ENCODE results near the gene TXNIP.
"Not testable (repeated sequence)": the region's sequence is repeated elsewhere in the genome, so short reads cannot be mapped to it uniquely, and the experiment has no call there.

The TXNIP gene

GRCh38 chr1:145996433-145997015, at the start of gene TXNIP:
Gene TXNIP, minus strand, starts transcription at chr1:145996579. Its CDS starts 313 bp downstream, at chr1:145996266.
- DNase-seq: peak; percentile 96

- no peak for DNase-seq
Measured at GRCh38 chr1:146039844-146040194, 43.4 kb upstream of the TXNIP start.

GRCh38 chr1:146036965-146037646, 40.7 kb upstream of the TXNIP start:
- DNase-seq: peak; percentile 81

GRCh38 chr1:146036241-146036964, 40.0 kb upstream of the TXNIP start:
- peak; percentile 81 for DNase-seq

DNA sequence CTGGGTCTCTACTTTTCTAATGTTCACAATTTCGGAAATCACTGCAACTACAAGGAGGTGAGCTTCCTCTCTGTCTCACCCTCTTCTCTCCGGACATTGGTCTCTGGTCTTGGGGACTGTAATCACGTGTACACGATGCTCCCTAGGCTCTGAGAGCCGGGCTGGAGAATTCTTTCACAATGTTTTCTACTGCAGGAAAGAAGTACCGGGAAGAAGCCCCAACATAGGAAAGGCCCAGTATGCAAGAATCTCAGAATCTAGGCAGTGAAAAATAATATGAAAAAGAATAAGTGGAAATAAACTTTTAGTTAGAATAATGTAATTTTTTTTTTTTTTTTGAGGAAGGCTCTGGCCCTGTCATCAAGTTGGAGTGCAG, 38.7 kb upstream of the TXNIP start:
- DNase-seq: no peak

DNA sequence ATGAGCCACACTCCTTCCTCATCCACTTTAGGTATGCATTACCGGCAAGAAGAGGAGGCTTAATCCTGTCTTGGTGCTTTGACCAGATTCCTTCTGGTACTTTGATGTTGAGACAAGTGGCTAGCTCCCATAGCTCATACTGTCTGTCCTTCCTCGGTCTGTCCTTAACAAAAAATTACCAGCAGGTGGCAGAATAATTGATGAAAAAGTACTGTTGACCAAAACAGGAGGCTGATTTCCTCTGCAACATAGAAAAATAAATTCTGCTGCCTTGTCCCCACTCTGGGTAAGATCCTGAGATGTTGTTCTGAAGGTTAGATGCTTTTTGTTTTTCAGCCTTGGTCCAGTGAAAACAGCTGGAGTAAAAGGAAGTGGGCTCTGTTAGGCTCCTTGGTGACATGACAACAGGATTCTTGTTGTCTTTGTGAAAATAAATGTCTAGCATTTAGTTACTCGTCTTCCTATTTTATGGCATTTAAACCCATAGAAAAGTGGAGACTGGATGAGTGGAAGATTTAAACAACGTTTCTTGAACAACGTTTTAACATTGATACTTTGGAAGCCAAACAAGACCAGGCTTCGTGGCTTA, 36.3 kb upstream of the TXNIP start:
- DNase-seq: peak; percentile 13

DNA sequence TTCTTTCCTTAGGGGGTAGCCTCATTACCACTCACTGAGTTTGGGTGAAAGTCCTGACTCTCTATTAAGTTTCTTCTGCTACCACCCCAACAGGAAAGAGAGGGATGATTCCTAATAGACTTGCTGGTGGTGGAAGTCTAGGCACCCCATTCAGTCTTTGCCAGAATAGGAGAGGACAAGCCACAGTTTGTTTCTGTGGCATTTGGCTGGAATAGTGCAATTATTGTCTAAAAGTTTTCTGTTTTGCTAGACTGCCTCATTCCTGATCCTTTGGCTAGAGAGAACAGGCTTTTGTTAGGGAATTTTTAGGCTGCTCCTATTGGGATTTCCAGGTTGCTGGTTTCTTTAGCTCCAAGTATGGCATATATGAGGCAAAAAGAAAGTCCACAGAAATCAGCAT, 35.1 kb upstream of the TXNIP start:
- DNase-seq: no peak

- no peak for DNase-seq
Measured at GRCh38 chr1:146029117-146029516, 32.7 kb upstream of the TXNIP start.

DNA sequence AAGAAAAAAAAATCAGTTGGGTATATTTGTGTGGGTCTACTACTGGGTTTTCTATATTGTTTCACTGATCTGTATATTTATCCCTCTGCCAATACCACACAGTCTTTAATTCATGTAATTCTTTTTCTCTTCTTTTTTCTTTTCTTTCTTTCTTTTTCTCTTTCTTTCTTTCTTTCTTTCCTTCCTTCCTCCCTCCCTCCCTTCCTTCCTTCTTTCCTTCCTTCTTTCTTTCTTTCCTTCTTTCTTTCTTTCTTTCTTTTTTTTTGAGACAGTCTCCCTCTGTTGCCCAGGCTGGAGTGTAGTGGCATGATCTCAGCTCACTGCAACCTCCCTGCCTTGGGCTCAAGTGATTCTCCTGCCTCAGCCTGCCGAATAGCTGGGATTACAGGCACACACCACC, 30.3 kb upstream of the TXNIP start:
- not testable (repeated sequence) for DNase-seq

DNA sequence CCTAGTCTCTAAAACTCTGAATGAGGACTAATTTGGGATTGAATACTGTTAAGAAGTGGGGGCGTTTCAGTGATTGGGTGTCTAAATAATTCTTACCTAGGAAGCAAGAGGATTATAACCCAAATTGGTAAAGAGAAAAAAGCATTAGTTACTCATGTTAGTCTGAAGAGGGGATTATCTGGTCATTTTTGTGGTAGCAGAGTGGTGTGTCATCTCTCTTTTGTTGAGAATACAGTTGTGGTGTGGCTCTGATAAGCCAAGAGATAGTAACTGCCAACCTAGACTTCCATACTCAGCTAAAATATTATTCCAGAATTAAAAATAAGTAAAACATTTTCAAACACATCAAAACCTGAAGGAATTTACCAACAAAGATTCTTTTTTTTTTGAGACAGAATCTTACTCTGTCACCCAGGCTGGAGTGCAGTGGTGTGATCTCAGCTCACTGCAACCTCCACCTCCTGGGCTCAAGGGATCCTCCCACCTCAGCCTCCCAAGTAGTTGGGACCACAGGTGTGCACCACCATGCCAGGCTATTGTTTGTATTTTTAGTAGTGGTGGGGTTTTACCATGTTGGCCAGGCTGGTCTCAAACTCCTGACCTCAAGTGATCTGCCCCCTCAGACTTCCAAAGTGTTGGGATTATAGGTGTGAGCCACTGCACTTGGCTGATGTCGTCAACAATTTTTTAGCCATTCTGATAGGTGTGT, 29.6 kb upstream of the TXNIP start:
- not testable (repeated sequence) for DNase-seq

GRCh38 chr1:146022403-146023127, 26.2 kb upstream of the TXNIP start:
- DNase-seq: no peak

- no peak for DNase-seq
Measured at GRCh38 chr1:146021622-146022402, 25.4 kb upstream of the TXNIP start, which contains the start of gene HJV. Gene HJV, minus strand, starts transcription at chr1:146021735. Its CDS starts 1,504 bp downstream, at chr1:146020231.

- DNase-seq: no peak
Measured at GRCh38 chr1:146021050-146021445, 24.7 kb upstream of the TXNIP start.

DNA sequence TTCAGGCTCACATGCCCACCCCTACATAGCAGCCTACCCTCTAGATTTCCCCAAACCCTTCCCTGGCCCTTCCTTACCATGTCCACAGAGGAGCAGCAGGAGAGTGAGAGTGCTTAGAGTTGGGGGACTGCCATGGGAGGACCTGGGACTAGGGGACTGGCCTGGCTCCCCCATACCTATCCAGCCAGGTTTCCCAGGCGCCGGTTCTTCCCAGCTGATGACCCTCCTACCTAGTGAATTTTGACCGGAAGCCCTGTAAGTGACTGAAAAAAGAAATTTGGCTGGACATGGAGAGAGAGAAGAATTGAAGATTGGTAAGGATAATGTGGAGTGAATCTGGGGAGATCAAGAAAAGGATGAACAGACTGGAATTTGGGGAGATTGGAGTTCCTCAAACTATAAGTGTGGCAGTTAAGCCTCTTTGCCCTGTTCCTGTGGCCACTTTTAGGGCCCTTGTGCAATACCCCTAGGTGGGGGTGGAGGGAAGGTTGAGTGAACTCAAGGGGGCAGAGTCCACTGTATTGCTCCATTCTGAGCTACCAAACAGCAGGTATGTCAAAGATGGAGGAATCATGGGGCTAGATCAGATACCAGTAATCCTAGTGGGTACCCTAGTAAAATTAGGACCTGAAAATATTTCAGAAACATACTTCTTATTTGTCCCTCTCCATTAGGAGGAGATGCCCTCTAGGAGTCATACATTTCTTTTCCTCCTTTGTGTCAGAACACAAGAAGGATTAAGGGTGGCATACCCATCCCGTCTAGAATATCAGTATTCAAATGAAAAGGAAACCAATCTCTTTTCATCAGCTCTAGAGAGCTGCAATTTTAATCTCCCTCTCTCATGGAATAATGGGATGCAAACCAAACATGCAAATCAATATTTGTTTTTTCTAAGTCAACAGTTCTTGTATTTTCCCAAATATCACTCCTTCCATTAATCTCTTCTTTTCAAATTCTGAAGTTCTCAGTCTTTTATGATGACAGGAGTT, 24.0 kb upstream of the TXNIP start:
- no peak for DNase-seq

DNA sequence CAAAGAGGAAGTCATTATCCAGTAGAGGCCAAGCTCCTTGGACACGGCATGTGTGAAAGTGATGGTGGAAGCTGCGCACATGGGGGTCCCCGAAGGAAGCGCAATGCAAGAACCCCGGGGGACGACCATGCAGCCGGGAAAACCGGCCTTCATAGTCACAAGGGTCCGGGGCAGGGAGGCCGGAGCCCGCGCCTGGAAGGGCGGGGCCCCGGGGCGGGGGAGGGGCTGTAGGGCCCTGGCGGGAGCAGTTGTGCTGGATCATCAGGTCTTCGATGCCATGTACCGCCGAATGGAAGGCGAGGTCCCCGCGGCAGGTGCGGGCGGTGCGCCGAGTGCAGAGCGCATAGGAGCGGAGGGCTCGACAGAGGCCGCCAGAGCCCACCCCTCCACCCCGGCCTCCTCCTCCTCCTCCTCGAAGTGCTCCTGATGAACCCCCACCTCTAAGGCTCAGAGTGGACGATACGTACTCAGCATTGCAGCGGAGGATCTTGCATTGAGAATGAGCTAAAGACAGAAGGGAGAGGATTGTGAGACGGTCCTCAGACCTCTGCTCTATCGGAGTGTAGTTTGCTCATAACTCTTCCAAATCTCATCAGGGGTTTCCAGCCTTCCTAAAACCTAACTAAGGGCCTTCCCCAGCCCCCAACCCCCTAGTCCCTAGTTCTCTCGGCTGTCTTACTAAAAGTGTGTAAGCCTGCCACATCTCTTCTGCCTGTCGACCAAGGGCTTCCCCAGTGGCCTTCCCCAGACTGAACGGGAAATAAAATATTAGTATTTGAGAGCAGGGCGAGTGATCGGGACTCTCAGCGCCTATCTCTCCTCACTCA, 23.1 kb upstream of the TXNIP start:
- no peak for DNase-seq

- DNase-seq: no peak
Measured at GRCh38 chr1:146016891-146017290, 20.5 kb upstream of the TXNIP start.

DNA sequence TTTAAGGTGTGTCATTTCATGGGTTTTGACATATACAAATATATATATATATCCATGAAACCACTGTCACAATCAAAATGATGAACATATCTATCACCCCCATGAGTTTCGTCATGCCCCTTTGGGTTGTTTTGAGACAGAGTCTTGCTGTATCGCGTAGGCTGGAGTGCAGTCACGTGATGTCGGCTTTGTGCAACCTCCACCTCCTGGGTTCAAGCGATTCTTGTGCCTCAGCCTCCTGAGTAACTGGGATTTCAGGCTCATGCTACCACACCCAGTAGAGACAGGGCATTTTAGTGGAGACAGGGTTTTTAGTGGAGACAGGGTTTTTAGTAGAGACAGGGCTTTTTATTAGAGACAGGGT, 17.2 kb upstream of the TXNIP start:
- no peak for DNase-seq

DNA sequence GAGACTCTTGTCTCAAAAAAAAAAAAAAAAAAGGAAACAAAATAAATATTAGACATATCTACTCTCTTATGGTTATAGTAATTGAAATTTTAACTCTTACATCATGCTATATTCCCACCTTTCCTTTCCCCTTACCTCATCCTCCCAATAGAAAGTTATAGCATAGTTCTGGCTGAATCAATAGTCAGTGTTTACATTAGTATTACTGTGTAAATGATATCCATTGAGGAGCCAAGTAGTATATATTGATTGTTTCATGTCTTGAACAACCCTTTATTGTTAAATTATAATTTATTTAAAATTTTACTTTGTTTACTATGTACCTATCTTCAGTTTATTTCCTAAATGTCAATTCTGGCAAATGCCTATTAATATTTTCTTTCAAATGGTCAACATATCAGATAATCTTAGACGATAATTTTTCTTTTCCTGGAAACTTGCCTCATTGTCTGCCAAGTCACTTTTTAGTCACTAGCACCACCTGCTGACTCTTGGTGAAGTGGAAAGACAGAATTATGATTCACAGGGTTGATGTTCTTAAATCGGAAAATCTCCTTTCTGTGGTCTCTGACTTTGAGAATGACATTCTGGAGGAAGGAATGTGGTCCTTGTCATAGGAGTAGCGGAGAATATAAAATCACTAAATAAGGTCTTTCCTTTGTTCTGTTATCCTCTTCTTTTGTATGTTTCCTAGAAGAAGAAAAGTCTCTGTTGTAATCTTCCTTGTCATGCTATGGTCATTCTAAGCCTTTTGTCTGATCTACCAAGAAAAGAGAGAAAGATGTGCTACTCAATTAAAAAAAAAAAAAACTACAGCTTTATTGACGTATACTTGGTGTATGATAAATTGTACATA, 16.6 kb upstream of the TXNIP start:
- peak; percentile 58 for DNase-seq

All from DMS 273 treated with DMSO at 0.1 percent for 48 hours (cell line).